HG03378 (cell line): ENCODE data around the gene CACNG6.
"Not testable (repeated sequence)": the region's sequence is repeated elsewhere in the genome, so short reads cannot be mapped to it uniquely, and the experiment has no call there.

Source experiments
- ATAC-seq: cut with Tn5 transposase; IDR thresholded peaks from one replicate; pipeline ENCODE4 v1.9.1; 2021; ENCODE audit warnings: mild to moderate bottlenecking, moderate library complexity; ENCODE audit not compliant: unreplicated experiment

CACNG6 gene

GRCh38 chr19:53999694-54000093, 8.3 kb downstream of the CACNG6 start:
- no peak for ATAC-seq

GRCh38 chr19:54001496-54001895, 10.1 kb downstream of the CACNG6 start:
- ATAC-seq, result no peak

- ATAC-seq, result no peak
Observed at GRCh38 chr19:54002495-54003315, 11.3 kb downstream of the CACNG6 start.

GRCh38 chr19:54009440-54009839, 18.0 kb downstream of the CACNG6 start:
- ATAC-seq, result no peak

- no peak for ATAC-seq
Observed at GRCh38 chr19:54010474-54010873, 19.0 kb downstream of the CACNG6 start.

- no peak for ATAC-seq
Observed at GRCh38 chr19:54011507-54012211, 20.2 kb downstream of the CACNG6 start.

- ATAC-seq, result no peak
Observed at GRCh38 chr19:54013866-54014265, 22.4 kb downstream of the CACNG6 start.

GRCh38 chr19:54014920-54015560, 23.6 kb downstream of the CACNG6 start:
- ATAC-seq, result no peak

- ATAC-seq, result no peak
Observed at GRCh38 chr19:54017261-54017660, 25.8 kb downstream of the CACNG6 start.

GRCh38 chr19:54021363-54021762, 29.9 kb downstream of the CACNG6 start:
- no peak for ATAC-seq

GRCh38 chr19:54021932-54022331, 30.5 kb downstream of the CACNG6 start:
- no peak for ATAC-seq

- ATAC-seq, result no peak
Observed at GRCh38 chr19:54023191-54023590, 31.8 kb downstream of the CACNG6 start.

- no peak for ATAC-seq
Observed at GRCh38 chr19:54024660-54025059, 33.2 kb downstream of the CACNG6 start.

- no peak for ATAC-seq
Observed at GRCh38 chr19:54026656-54027055, 35.2 kb downstream of the CACNG6 start.

GRCh38 chr19:54029301-54029700, 37.9 kb downstream of the CACNG6 start:
- ATAC-seq, result no peak

GRCh38 chr19:54029930-54030490, 38.6 kb downstream of the CACNG6 start:
- ATAC-seq, result no peak

- no peak for ATAC-seq
Observed at GRCh38 chr19:54030895-54031586, 39.6 kb downstream of the CACNG6 start.

GRCh38 chr19:54035215-54036178, 44.1 kb downstream of the CACNG6 start:
- no peak for ATAC-seq

- ATAC-seq, result not testable (repeated sequence)
Observed at GRCh38 chr19:54036542-54036941, 45.1 kb downstream of the CACNG6 start.

GRCh38 chr19:54040003-54040402, 48.6 kb downstream of the CACNG6 start:
- no peak for ATAC-seq
